Vagina (tissue), 2 donors: Measurements from ENCODE around the gene MAPK8IP1.

ENCODE experiments used
- POLR2AphosphoS5 ChIP-seq, 2 donors: sonication (generic); formaldehyde crosslinking; IDR thresholded peaks; one replicate each; pipeline ENCODE4 v1.9.0; 2017; ENCODE audit warnings: antibody characterized with exemption in 2 of 2, mild to moderate bottlenecking in 2 of 2, low read depth in 1 of 2; ENCODE audit not compliant: insufficient read depth in 1 of 2
- TF ChIP-seq, protein P1 (sequence below), 3 experiments: fragments of 450-650 bp in 2 of 3; fragments of 200-600 bp in 1 of 3; sonication (generic) in 1 of 3; IDR thresholded peaks; one replicate each; pipeline ENCODE4 v1.5.1; 2017 to 2019; ENCODE audit warnings: antibody characterized with exemption in 3 of 3, mild to moderate bottlenecking in 2 of 3, moderate library complexity in 2 of 3

DNA sequence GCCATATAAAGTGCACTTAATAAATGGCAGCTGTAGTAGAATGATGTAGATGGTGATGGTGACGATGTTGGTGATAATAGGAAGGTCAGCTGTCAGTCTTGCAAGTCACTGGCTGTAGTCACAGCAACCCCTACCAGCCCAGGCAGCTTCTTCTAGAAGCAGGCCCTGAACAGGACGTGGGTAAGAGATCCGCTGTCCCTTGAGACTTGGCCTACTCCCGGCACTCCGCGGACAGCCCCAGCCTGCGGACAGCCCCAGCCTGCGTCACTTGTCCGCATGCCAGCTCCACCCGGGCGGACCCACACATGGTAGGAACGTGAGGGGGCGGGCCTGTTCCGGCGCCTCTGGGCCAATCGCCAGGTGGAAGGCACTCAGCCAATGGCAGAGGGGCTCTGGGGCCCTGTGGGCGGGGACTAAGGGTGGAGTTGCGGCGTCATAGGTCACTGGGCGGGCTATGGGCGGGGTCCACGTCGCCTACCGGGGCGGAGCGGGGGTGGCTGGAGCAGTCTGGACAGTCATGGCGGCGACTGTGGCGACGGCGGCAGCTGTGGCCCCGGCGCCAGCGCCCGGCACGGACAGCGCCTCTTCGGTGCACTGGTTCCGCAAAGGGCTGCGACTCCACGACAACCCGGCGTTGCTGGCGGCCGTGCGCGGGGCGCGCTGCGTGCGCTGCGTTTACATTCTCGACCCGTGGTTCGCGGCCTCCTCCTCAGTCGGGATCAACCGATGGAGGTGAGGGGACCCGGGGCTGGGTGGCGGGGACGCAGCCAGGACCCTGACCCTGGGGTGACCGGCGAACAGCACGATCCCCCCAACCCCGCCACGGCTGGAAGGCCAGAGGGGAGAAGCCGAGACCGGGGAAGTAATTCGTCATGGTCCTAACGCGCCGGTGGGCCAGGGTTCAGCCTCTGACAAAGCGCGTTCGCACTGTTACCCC lies 38.2 kb upstream of the MAPK8IP1 start, which contains the start of gene CRY2:
- TF ChIP-seq POLR2AphosphoS5 (IDR thresholded peaks at IDR 0.05; ENCODE audit: insufficient read depth in 1 of 2, low read depth in 1 of 2), result peak; percentile 94 to 96
- TF ChIP-seq, protein P1, sequence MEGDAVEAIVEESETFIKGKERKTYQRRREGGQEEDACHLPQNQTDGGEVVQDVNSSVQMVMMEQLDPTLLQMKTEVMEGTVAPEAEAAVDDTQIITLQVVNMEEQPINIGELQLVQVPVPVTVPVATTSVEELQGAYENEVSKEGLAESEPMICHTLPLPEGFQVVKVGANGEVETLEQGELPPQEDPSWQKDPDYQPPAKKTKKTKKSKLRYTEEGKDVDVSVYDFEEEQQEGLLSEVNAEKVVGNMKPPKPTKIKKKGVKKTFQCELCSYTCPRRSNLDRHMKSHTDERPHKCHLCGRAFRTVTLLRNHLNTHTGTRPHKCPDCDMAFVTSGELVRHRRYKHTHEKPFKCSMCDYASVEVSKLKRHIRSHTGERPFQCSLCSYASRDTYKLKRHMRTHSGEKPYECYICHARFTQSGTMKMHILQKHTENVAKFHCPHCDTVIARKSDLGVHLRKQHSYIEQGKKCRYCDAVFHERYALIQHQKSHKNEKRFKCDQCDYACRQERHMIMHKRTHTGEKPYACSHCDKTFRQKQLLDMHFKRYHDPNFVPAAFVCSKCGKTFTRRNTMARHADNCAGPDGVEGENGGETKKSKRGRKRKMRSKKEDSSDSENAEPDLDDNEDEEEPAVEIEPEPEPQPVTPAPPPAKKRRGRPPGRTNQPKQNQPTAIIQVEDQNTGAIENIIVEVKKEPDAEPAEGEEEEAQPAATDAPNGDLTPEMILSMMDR (IDR thresholded peaks at IDR 0.05), result no peak
